Stimulated activated memory B cell treated with anti-CD40 and anti-IgM and Interleukin-4, amounts not matched to agents 10 μg/mL and 1 μg/mL and 100 μg/mL, for 72 hours (primary cell): ENCODE results near the gene ASAP2.
A peak's percentile ranks its signal among the peaks of the same experiment; 100 is the strongest.

Source experiments
- ATAC-seq: fragments of 150-1000 bp; cut with Tn5 transposase; 2 replicates; pipeline ENCODE4 v1.10.0; 2021
- H3K27ac Mint-ChIP-seq: one replicate; pipeline ENCODE4 v1.8.0; 2022; ENCODE audit warnings: mild to moderate bottlenecking, mixed read lengths
- H3K27me3 Mint-ChIP-seq: one replicate; pipeline ENCODE4 v1.8.0; 2022; ENCODE audit warnings: mixed read lengths
- H3K36me3 Mint-ChIP-seq: one replicate; pipeline ENCODE4 v1.8.0; 2022; ENCODE audit warnings: mixed read lengths
- H3K4me1 Mint-ChIP-seq: one replicate; pipeline ENCODE4 v1.8.0; 2022; ENCODE audit warnings: mixed read lengths
- H3K4me3 Mint-ChIP-seq: one replicate; pipeline ENCODE4 v1.8.0; 2022; ENCODE audit warnings: mild to moderate bottlenecking, moderate library complexity, mixed read lengths
- H3K9me3 Mint-ChIP-seq: one replicate; pipeline ENCODE4 v1.8.0; 2022; ENCODE audit warnings: mixed read lengths

Gene ASAP2

DNA sequence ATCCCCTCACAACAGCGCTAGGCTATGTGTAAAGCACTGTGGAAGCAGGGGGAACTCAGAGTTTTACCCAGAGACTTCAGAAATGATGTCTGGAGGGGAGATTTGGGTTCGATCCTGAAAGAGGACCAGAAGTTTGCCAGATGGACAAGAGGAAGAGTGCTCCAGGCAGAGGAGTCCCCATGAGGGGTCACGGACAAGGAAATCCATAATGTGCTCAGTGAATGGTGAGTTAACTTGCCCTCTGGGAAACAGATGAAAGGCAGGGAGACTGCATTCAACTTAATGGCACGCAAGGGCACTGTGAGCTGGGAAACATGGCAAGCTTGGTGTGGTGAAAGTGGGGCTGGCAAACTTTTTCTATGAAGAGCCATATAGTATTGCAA lies 6.0 kb upstream of the ASAP2 start:
- Mint-ChIP-seq H3K27ac (no peak overlapping the region), H3K9me3 (no peaks in the 10 kb centered on the region), H3K27me3 (peaks cover 38% of the 10 kb centered on the region), H3K36me3 (no peaks in the 10 kb centered on the region), H3K4me1 (peaks cover 1% of the 10 kb centered on the region), H3K4me3 (no peak overlapping the region)
- no peak for ATAC-seq

DNA sequence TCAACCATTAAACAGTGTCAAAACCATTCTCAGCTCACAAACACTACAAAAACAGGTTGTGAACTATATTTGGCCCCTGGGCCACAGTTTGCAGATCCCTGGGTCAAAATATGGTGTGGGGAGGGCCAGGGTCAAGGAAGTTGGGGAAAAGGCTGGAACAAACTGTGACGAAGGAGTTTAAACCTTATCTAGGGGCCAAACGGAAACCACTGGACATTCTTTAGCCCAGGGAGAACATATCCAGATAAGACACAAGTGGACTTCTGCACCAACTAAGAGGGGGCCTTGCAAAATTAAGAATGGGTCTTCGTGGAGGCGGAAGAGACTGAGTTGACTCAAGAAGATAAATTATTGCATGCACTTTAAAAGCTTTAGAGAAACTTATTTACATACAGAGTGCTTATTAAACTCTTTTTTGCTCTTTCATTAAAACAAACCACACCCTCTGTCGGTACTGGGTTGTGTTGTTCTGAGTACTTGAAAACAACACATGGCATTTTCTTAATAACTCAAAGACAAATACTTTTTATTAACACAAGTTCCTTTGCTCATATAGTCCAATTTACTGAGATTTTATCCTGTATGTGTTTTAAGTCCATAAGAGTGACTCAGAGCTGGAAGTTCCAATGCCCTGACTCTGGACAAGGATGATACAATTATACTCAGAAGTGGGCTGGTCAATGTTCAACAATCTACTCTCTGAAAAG lies 5.3 kb upstream of the ASAP2 start:
- no peak overlapping the region for H3K27ac Mint-ChIP-seq

DNA sequence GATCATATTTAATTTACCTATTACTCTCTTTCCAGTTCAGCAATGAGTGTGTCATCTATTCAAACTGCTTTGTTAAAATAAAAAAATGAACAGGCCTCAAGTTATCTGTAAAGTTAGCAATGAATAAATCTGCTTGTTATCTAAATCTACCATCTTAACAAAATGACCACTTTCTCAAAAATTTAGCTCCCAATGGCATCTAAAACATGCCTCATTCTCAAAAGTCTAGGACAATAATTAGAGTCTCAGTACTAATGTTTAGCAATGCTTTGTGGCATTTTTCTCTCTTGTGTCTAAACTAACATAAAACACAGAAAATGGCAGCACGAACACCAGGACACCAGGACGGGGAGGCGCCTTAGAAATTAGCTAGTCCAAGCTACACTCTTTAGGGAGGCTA lies 3.6 kb upstream of the ASAP2 start:
- Mint-ChIP-seq H3K4me3 (no peak overlapping the region), H3K9me3 (no peaks in the 10 kb centered on the region), H3K27me3 (peaks cover 25% of the 10 kb centered on the region), H3K4me1 (peaks cover 7% of the 10 kb centered on the region), H3K36me3 (no peaks in the 10 kb centered on the region), H3K27ac (no peak overlapping the region)
- ATAC-seq = no peak

More for the DNA sequence above, 5.3 kb upstream of the ASAP2 start:
- Mint-ChIP-seq H3K4me3 (no peak overlapping the region), H3K4me1 (peaks cover 7% of the 10 kb centered on the region), H3K36me3 (no peaks in the 10 kb centered on the region), H3K27me3 (peaks cover 40% of the 10 kb centered on the region), H3K9me3 (no peaks in the 10 kb centered on the region)
- ATAC-seq = no peak

DNA sequence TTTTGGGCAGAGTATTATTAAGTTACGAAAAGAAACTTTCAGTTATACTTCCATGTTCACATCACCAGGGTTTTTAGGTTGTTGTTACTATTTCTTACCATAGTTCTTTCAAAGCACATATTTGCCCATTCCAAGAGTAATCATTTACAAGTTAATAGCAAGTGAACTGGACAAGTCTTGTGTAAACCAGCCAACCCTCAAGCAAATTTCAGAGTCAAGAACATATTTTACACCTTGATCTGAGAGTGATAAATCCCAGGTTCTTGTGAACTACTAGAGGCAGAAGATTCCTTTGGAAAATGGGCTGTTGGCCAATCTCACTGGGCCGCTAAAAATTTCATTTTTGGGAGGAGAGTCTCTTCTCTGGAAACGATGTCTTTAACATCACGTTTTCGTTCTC lies 2.7 kb upstream of the ASAP2 start:
- H3K4me1 Mint-ChIP-seq = peaks cover 7% of the 10 kb centered on the region
- H3K27ac Mint-ChIP-seq = no peak overlapping the region
- no peaks in the 10 kb centered on the region for H3K36me3 Mint-ChIP-seq
- ATAC-seq = no peak
- H3K4me3 Mint-ChIP-seq = no peak overlapping the region
- peaks cover 16% of the 10 kb centered on the region for H3K27me3 Mint-ChIP-seq
- no peaks in the 10 kb centered on the region for H3K9me3 Mint-ChIP-seq

DNA sequence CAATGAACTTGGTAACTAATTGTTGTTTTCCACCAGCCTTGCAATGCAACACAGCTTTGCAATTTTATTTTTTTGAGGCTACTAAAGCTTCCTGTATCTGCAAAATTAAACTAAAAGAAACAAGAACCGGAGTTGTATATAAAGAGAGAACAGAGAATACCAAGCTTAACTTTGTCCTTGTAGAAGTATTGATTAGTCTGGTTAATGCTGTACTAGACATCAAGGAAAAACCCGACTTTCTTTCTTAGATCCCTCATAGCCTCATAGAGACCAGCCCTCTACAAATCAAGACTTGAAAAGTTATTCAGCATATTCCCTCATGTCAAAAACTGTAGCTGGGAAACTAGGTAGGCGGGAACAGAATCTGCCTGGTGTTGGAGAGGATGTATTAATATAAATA lies 1.7 kb upstream of the ASAP2 start:
- Mint-ChIP-seq H3K9me3 (no peaks in the 10 kb centered on the region), H3K36me3 (no peaks in the 10 kb centered on the region), H3K27me3 (peaks cover 10% of the 10 kb centered on the region), H3K27ac (no peak overlapping the region), H3K4me3 (no peak overlapping the region), H3K4me1 (peaks cover 7% of the 10 kb centered on the region)
- no peak for ATAC-seq

DNA sequence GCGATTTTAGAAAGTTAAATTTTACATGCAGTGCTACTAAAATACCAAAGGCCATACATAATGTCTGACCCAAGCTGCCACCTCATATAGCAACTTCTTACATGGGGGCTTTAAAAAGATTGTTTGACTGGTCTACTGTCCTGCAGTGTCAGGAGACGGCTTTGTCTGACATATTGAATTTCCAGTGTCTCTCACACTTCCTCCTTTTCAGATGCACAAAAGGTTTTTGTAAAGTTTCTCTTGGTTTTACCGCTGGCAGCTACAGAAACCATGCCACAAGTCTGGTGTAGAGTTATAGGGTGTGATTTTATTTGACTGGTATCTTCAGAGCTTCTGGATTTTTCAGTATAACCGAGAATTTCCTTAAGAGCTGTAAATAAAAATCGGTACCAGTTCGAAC lies 1.1 kb upstream of the ASAP2 start:
- Mint-ChIP-seq H3K4me3 (no peak overlapping the region), H3K36me3 (no peaks in the 10 kb centered on the region), H3K4me1 (peaks cover 7% of the 10 kb centered on the region), H3K27ac (no peak overlapping the region), H3K27me3 (peaks cover 15% of the 10 kb centered on the region), H3K9me3 (no peaks in the 10 kb centered on the region)
- peak; percentile 65 for ATAC-seq

DNA sequence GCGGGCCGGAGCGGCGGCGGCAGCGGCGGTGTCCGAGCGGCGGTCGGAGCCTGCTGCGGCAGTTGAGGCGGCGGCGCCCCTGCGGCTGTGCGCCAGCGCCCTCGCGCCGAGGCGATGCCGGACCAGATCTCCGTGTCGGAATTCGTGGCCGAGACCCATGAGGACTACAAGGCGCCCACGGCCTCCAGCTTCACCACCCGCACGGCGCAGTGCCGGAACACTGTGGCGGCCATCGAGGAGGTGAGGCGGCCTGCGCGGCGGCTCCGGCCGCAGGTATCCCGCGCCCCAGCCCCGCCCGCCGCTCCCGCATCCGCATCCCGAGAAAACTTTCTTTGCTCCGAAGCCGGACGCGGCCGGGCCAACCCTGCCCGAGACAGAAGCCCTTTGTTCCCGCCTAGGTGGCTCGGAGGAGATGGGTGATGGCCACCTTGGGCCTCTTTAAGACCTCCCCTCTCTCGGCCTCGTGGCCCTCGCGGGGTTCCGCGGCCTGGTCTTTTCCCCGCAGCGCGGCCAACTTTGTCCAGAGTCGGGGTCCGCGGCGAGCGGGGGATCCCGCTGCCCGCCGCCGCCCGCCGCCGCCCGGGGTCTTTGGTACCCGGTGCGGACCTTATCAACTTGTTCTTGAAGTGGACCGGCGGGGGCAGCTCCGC lies 504 bp downstream of the ASAP2 start:
- Mint-ChIP-seq H3K4me1 (peaks cover 7% of the 10 kb centered on the region), H3K9me3 (no peaks in the 10 kb centered on the region), H3K4me3 (peak overlapping the region; percentile 55), H3K27me3 (peaks cover 27% of the 10 kb centered on the region), H3K27ac (no peak overlapping the region), H3K36me3 (no peaks in the 10 kb centered on the region)
- ATAC-seq = no peak

DNA sequence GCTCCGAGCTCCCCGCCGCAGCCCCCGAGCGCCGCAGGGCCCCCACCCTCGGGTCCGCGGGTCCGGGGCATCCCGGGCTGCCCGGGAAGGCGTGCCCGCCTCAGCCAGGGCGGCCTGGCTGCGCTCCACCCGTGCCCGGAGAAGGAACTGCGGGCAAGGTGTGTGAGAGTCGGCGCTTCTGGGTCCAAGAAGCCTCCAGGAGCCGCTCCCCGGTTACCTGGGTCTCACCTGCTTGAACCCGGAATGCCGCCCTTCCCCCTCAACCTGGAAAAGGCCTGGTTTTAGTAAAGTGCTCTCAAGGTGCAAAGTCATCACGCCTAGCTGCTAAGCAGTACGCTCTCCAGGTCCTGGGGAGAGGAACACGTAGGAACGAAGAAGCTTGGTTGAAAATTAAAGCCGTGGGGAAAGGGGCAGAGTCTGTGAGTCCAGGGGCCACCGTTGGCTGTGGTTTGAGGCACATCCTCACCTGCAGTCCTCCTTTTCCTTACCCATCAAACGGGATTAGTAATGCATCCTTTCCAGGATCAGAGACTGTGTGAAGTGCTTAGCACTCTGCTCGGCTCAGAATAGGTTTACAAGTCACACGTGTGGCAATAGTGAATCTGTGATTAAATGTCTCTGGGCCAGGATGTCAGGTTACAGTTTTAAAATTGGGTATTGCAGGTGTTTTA lies 1.2 kb downstream of the ASAP2 start:
- no peak overlapping the region for H3K27ac Mint-ChIP-seq

DNA sequence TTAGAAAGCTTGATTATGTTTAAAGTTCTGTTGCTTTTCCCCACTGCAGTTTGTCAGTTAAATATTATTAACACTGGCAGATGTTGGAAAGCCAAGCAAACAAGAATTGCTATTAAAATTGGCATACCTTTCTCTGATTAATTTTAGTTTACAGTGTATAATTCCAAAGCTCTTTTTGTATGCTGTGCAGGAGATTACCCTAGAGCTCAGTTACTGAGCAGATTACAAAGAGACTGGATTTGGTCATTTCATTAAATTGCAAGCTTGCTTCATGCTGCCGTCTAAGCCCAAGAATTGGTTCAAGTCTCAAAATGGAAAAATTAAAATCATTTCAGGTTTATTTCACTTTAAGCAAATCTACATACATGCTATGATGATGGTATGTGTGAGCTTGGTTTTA lies 2.3 kb downstream of the ASAP2 start:
- Mint-ChIP-seq H3K9me3 (no peaks in the 10 kb centered on the region), H3K4me3 (no peak overlapping the region), H3K27me3 (peaks cover 43% of the 10 kb centered on the region), H3K36me3 (no peaks in the 10 kb centered on the region), H3K27ac (no peak overlapping the region), H3K4me1 (peaks cover 7% of the 10 kb centered on the region)
- ATAC-seq = no peak

More for the DNA sequence above, 1.2 kb downstream of the ASAP2 start:
- Mint-ChIP-seq H3K4me1 (peaks cover 7% of the 10 kb centered on the region), H3K4me3 (no peak overlapping the region), H3K27me3 (peaks cover 34% of the 10 kb centered on the region), H3K36me3 (no peaks in the 10 kb centered on the region), H3K9me3 (no peaks in the 10 kb centered on the region)
- ATAC-seq = no peak

DNA sequence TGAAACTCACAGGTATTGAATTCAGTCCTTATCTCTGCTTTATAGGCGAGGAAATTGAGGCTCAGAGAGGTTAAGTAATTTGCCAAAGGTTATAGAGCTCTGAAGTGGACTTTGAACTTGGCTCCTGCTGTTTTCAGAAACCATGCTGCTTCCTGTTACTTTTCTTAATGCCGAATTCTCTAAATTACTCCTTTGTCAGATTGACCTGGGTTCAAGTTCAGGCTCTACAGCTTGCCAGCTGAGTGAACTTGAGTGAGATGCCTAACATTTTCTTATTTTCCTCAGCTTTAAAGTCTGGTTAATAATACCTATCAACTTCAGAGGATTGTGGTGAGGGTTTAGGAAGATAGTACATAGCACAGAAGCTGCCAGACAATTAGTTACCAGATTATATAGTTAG lies 3.4 kb downstream of the ASAP2 start:
- Mint-ChIP-seq H3K27ac (no peak overlapping the region), H3K27me3 (peaks cover 50% of the 10 kb centered on the region)
- no peak for ATAC-seq

DNA sequence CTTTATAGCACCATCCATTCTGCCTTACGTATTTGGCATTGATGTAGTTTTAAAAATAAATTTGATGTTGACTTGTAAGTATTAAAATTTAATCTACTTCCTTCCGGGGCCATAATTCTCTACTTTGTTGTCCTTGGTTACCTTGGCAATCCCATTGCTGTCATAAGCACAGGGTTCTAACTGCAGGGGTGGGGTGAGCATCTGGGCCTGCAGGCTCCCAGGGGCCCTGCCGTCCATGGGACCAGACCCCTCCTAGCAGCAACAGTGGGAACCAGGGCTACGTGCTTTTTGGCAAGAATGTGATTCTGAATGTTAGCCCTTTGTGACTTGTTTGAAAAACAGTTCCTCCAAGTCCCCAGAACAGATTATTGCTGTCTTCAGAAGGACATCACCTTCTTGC lies 4.9 kb downstream of the ASAP2 start:
- Mint-ChIP-seq H3K4me1 (no peaks in the 10 kb centered on the region), H3K27ac (no peak overlapping the region), H3K27me3 (peaks cover 42% of the 10 kb centered on the region), H3K4me3 (no peak overlapping the region), H3K36me3 (no peaks in the 10 kb centered on the region), H3K9me3 (no peaks in the 10 kb centered on the region)
- no peak for ATAC-seq

More for the DNA sequence above, 3.4 kb downstream of the ASAP2 start:
- H3K4me3 Mint-ChIP-seq = no peak overlapping the region
- H3K4me1 Mint-ChIP-seq = peaks cover 7% of the 10 kb centered on the region
- no peaks in the 10 kb centered on the region for H3K9me3 Mint-ChIP-seq
- no peaks in the 10 kb centered on the region for H3K36me3 Mint-ChIP-seq

DNA sequence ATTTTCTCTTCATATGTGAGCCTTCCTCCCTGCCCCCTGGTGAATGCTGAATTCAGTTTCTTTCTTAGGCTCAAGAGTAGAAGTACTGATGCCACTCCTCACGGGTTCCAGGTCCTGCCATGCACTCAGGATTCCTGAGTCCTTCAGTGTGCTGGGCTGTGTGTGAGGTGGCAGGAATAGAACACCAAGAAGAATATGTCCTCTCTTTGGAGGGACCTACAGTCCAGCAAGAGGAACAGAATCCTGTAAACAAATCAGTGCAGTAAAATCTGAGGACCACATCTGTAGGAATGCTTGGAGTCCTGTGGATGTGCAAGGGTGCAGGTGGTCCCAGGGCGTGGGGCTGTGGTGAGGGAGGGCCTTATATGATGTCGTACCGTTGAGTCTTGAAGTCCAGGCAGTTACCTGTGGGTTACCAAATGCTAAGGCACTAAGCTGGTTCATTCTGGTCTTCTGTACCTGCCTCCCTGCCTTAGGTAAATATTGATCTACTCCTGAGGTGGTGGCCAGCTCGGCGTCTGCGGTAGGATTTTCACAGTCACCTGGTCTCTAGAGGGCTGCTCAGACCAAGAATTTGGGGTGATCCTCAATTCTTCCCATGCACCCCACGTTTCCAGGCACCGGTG lies 5.5 kb downstream of the ASAP2 start:
- no peak overlapping the region for H3K27ac Mint-ChIP-seq
- H3K4me3 Mint-ChIP-seq = no peak overlapping the region
- no peaks in the 10 kb centered on the region for H3K36me3 Mint-ChIP-seq
- peaks cover 42% of the 10 kb centered on the region for H3K27me3 Mint-ChIP-seq
- no peaks in the 10 kb centered on the region for H3K4me1 Mint-ChIP-seq
- ATAC-seq = no peak
- H3K9me3 Mint-ChIP-seq = no peaks in the 10 kb centered on the region

DNA sequence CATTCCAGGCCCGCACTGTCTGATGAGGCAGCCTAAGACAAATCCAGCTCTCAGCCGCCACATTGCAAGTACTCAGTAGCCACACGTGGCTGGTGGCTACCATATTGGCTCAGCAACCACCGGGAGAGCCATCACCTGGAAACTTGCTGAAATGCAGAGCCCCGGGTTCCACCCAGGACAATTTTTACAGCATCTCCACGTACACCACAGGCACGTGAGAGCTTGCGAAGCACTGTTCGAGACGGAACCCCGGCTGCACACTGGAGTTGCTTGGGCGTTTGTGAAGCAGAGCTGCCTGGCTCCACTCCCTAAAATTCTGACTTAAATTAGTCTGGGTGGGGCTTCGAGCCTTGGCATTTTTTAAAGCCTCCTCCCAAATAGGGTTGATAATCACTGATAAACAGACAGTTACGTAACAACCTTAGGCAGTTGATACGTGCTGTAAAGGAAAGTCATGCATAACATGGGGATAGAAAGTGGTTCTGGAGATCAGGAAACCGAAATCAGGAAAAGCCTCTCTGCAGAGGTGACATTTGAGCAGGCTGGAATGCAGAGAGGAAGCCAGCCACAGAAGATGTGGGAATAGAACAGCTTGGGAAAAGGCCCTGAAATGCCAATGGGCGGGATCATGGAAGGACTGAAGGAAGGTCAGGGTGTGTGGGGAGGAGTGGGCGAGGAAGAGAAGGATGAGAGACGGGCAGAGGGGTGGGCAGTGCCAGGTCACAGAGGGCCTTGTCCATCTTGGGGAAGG lies 6.2 kb downstream of the ASAP2 start:
- no peak for ATAC-seq
- Mint-ChIP-seq H3K4me3 (no peak overlapping the region), H3K27me3 (peaks cover 49% of the 10 kb centered on the region), H3K9me3 (no peaks in the 10 kb centered on the region), H3K4me1 (no peaks in the 10 kb centered on the region), H3K36me3 (no peaks in the 10 kb centered on the region), H3K27ac (no peak overlapping the region)

DNA sequence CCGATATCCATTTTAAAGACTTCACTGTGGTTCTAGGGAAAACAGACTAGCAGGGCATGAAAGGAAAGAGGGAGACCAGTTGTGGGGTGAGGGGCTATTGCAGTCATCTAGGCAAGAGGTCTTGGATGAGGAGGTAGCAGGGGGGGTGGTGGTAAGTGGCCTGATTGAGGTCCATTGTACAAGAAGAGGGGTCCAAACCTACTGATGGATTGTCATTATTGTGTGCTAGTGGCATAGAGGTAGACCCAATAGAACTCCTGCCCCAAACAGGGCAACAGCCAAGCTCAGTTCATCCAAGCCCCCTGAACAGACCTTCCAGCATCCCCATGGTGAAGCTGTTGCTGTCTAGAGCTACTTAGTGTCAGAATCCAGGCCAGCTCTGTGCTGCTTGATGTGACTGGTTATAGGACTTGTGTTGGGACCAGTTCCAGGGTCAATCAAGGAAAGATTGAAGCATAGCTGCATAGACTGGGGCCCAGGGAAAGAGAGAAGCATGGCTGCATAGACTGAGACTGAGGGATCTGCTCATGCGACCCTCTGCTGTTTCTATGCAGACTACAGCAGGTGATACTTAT lies 7.0 kb downstream of the ASAP2 start:
- no peaks in the 10 kb centered on the region for H3K4me1 Mint-ChIP-seq
- H3K36me3 Mint-ChIP-seq = no peaks in the 10 kb centered on the region
- peaks cover 52% of the 10 kb centered on the region for H3K27me3 Mint-ChIP-seq
- no peak overlapping the region for H3K4me3 Mint-ChIP-seq
- no peak overlapping the region for H3K27ac Mint-ChIP-seq
- H3K9me3 Mint-ChIP-seq = no peaks in the 10 kb centered on the region
- no peak for ATAC-seq

DNA sequence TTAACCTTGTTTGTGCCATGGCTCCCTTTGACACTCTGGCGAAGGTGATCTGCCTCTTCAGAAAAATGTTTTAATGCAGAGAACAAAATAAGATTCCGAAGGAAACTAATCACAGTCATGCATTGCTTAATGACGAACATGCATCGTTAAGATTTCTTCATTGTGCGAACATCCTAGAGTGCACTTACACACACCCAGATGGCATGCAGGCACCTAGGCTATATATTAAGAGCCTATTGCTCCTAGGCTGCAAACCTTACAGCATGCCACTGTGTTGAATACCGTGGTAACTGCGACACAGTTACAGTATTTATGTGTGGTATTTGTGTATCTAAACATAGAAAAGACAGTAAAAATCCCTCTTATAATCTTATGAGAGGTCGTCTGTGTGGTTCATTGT lies 8.3 kb downstream of the ASAP2 start:
- H3K4me3 Mint-ChIP-seq = no peak overlapping the region
- no peaks in the 10 kb centered on the region for H3K4me1 Mint-ChIP-seq
- no peaks in the 10 kb centered on the region for H3K9me3 Mint-ChIP-seq
- no peaks in the 10 kb centered on the region for H3K36me3 Mint-ChIP-seq
- ATAC-seq = no peak
- H3K27me3 Mint-ChIP-seq = peaks cover 51% of the 10 kb centered on the region
- H3K27ac Mint-ChIP-seq = no peak overlapping the region
